ENCODE results near the gene SEZ6.

DNA sequence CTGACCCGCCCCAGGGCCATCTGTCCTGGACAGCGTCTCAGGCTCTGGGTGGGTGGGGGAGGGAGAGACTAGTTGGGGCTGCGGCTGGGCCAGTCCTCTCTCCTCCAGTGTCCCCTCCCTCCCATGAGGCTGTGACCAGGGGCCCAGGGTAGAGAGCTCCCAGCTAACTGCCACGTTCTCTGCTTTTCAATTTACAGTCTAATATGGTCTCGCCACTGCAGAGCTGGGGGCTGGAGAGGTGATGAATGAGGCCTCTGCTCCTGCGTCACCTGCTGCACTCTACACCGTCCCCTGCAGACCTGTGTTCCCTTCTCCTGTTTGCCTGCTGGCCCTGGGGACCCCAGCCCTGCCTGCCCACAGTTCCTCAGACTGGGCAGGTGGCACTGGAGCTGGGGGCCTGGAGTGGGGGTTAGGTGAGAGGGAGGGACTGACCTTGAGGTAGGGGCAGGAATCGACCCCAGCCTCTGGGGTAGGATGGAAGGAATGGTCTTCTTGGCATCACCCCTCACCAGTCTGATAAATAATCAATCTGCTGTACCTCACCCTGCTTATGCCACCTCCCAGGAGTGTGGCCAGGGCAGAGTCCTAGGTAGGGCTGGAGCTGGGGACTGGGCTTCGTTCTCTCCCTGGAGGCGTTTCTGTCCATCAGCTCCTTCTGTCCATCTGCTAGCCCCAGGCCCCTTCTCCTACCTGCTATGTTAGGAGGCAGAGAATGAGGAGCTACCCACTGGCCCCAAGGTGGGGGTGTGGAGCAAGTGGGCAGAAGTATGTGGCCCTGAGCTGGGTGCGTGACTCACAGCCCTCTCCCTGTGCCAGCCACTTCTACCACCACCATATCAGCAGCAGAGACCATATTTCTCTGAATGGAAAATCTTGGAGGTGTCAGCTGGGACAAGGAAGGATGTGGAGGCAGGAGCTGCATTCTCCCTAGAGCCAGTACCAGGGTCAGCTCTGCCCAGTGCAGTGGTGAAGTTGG lies 12.9 kb downstream of the SEZ6 start:
- no peak for TF ChIP-seq POLR2A (IDR thresholded peaks at IDR 0.05)
- TF ChIP-seq, protein P1, sequence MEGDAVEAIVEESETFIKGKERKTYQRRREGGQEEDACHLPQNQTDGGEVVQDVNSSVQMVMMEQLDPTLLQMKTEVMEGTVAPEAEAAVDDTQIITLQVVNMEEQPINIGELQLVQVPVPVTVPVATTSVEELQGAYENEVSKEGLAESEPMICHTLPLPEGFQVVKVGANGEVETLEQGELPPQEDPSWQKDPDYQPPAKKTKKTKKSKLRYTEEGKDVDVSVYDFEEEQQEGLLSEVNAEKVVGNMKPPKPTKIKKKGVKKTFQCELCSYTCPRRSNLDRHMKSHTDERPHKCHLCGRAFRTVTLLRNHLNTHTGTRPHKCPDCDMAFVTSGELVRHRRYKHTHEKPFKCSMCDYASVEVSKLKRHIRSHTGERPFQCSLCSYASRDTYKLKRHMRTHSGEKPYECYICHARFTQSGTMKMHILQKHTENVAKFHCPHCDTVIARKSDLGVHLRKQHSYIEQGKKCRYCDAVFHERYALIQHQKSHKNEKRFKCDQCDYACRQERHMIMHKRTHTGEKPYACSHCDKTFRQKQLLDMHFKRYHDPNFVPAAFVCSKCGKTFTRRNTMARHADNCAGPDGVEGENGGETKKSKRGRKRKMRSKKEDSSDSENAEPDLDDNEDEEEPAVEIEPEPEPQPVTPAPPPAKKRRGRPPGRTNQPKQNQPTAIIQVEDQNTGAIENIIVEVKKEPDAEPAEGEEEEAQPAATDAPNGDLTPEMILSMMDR (IDR thresholded peaks at IDR 0.05), result no peak
- no peak for TF ChIP-seq EP300 (IDR thresholded peaks at IDR 0.05)
